Kidney (tissue), 14 donors: ENCODE measurements around the gene SLC25A26. TPM values are rescaled to one million over a fixed set of nuclear protein-coding genes. Genes with fewer than 3 reads are reported as not detected.

Experiments
- DNase-seq, 5 donors: peaks; one replicate each; pipeline ENCODE4 v3.0.0-alpha.2; 2013 to 2020
- FAIRE-seq: peaks from 2 replicates; lab custom pipeline; 2012; peaks lifted over from hg19 to GRCh38; lab: Jason Lieb, UNC
- H3K27ac ChIP-seq, 2 donors: one replicate each; pipeline ENCODE4 v1.7.0; 2013; ENCODE audit warnings: low read depth in 2 of 2, low read length in 2 of 2, inconsistent platforms in 1 of 2
- H3K27me3 ChIP-seq: one replicate; pipeline ENCODE4 v1.7.1; 2013; ENCODE audit warnings: low read length, inconsistent platforms; ENCODE audit not compliant: control insufficient read depth, insufficient read depth
- H3K36me3 ChIP-seq, 3 donors: one replicate each; pipeline versions ENCODE4 v1.7.0 to v1.7.1; 2013; ENCODE audit warnings: low read length in 3 of 3, control low read depth in 1 of 3, inconsistent platforms in 1 of 3; ENCODE audit not compliant: insufficient read depth in 3 of 3, control insufficient read depth in 2 of 3
- H3K4me1 ChIP-seq, 3 donors: one replicate each; pipeline versions ENCODE4 v1.7.0 to v1.7.1; 2013; ENCODE audit warnings: low read length in 3 of 3, inconsistent platforms in 1 of 3, low read depth in 1 of 3; ENCODE audit not compliant: control insufficient read depth in 2 of 3, insufficient read depth in 2 of 3
- H3K4me3 ChIP-seq, 3 donors: one replicate each; pipeline versions ENCODE4 v1.7.0 to v1.8.1; 2013; ENCODE audit warnings: low read length in 3 of 3, control low read depth in 1 of 3, inconsistent platforms in 1 of 3
- H3K9ac ChIP-seq, 3 donors: one replicate each; pipeline versions ENCODE4 v1.7.0 to v1.7.1; 2013; ENCODE audit warnings: low read length in 3 of 3, control low read depth in 1 of 3, inconsistent platforms in 1 of 3
- H3K9me3 ChIP-seq, 3 donors: one replicate each; pipeline versions ENCODE4 v1.7.0 to v1.7.1; 2013; ENCODE audit warnings: low read length in 3 of 3, control low read depth in 1 of 3, inconsistent platforms in 1 of 3; ENCODE audit not compliant: control insufficient read depth in 2 of 3, insufficient read depth in 1 of 3
- CTCF ChIP-seq: IDR thresholded peaks from 3 replicates; pipeline ENCODE4 v1.5.1; 2012; ENCODE audit warnings: mild to moderate bottlenecking, moderate library complexity, borderline replicate concordance; ENCODE audit not compliant: insufficient read depth; ENCODE audit errors: extremely low read depth
- intact Hi-C: fragments of 100-400 bp; cut with DNase I; formaldehyde crosslinking; loops from one replicate; pipeline ENCODE4 v1.11.1; 2022
- polyA plus RNA-seq: library from polyadenylated mRNA; stranded (reverse); fragments of 350-450 nt; fragmentation: Illumina TruSeq; extraction: RNeasy Lipid Tissue Mini Kit (QIAGEN cat#74804); gene quantifications from one replicate; pipeline ENCODE4 v1.2.3, GENCODE V29; 2014; ENCODE audit warnings: low read depth, low replicate concordance; ENCODE audit not compliant: insufficient read depth
- total RNA-seq: library from RNA; stranded (reverse); fragmentation: NEBNext Ultra II Directional; extraction: Animal tissue kit (Norgen Biotek cat#: 25700); gene quantifications from one replicate; pipeline ENCODE4 v1.2.1, GENCODE V29; 2021
- donor health status: control.
- donor health status: control.
- donor health status: control.
- donor health status: control.
- donor health status: control.
- donor health status: DM: yes; HTN: yes; CAD: no.
- donor health status: Normal renal cell carcinoma (clear cell type).

The SLC25A26 gene
- total and polyA plus RNA-seq, 2 donors from 2014 or later = 23.9 to 25.4 TPM

- Histone ChIP-seq H3K27me3 (no peaks in the 10 kb centered on the region), H3K36me3 (no peaks in the 10 kb centered on the region), H3K4me1 (no peaks in the 10 kb centered on the region), H3K4me3 (no peak overlapping the region), H3K27ac (no peak overlapping the region), H3K9ac (no peak overlapping the region), H3K9me3 (no peaks in the 10 kb centered on the region)
- no peak for FAIRE-seq
- intact Hi-C loops = no loop called here
- no peak for TF ChIP-seq CTCF
- no peak for DNase-seq
Observed at GRCh38 chr3:66210687-66211295, 10.0 kb upstream of the SLC25A26 start.

- H3K36me3 ChIP-seq = no peaks in the 10 kb centered on the region
- FAIRE-seq (no peak), DNase-seq (no peak)
- TF ChIP-seq CTCF = no peak
- no peaks in the 10 kb centered on the region for H3K4me1 ChIP-seq
- intact Hi-C loops = no loop called here
- no peaks in the 10 kb centered on the region for H3K9me3 ChIP-seq
- H3K4me3 ChIP-seq = no peak overlapping the region
- no peak overlapping the region for H3K27ac ChIP-seq
- H3K9ac ChIP-seq = no peak overlapping the region
- no peaks in the 10 kb centered on the region for H3K27me3 ChIP-seq
Observed at GRCh38 chr3:66211779-66212178, 9.0 kb upstream of the SLC25A26 start.

DNA sequence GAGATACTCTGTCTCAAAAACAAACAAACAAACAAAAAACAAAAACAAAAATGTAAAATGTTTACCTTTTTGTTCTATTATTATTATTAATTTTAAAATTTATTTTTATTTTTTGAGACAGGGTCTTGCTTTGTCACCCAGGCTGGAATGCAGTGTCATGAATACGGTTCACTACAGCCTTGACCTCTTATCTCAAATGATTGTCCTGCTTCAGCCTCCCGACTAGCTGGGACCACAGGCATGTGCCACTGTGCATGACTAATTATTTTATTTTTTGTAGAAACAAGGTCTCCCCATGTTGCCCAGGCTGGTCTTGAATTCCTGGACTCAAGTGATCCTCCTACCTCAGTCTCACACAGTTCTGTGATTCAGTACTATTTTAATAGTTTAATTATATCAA lies 5.7 kb upstream of the SLC25A26 start:
- DNase-seq (no peak), FAIRE-seq (no peak)
- Histone ChIP-seq H3K4me3 (no peak overlapping the region), H3K27me3 (no peaks in the 10 kb centered on the region), H3K9ac (no peak overlapping the region), H3K9me3 (no peaks in the 10 kb centered on the region), H3K4me1 (no peaks in the 10 kb centered on the region), H3K27ac (no peak overlapping the region), H3K36me3 (no peaks in the 10 kb centered on the region)
- no peak for TF ChIP-seq CTCF
- intact Hi-C loops = no loop called here

DNA sequence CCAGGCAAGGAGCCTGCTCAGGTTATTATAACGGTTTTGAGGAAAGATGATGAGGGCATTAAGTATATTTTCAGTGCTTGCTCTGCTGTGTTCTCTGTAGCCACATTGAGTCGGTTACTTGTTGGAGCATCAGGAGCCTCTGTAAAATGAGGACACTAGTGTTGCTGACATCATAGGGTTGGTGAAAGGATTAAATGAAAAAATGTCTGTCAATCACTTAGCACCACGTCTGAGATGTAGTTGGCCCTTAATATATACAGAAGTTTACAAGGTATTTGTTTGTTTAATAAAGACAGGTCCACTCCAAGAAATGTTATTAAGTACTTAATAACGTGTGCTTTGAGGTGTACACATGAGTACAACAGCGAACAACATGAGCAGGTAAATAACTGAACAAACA lies 735 bp upstream of the SLC25A26 start:
- Histone ChIP-seq H3K27ac (no peak overlapping the region), H3K9ac (peak overlapping the region in 1 of 3 donors; percentile 82), H3K27me3 (no peaks in the 10 kb centered on the region), H3K36me3 (no peaks in the 10 kb centered on the region), H3K9me3 (no peaks in the 10 kb centered on the region), H3K4me1 (peaks cover 0 to 6% (median 4%) of the 10 kb centered on the region in 3 donors), H3K4me3 (peak overlapping the region; percentile 71 to 91 (median 90))
- no peak for TF ChIP-seq CTCF
- DNase-seq (peak in 2 of 5 donors; percentile 10 to 16), FAIRE-seq (no peak)
- intact Hi-C loops = no loop called here
